ENCODE measurements around the gene FGD2. TPM values are rescaled to one million over a fixed set of nuclear protein-coding genes. Genes with fewer than 3 reads are reported as not detected.

FGD2 gene
- total and polyA plus RNA-seq, 2 of the 8 experiments (the other 6 are each of a cell fraction or from before 2014, with no cell fraction given), result 0.12 to 0.32 TPM

GRCh38 chr6:36980129-36980528, 25.3 kb upstream of the FGD2 start:
- no peak overlapping the region; the same call in 1 of the 2 replicates for H2AK5ac ChIP-seq (ENCODE audit: low read depth, low read length)
- no peak for FAIRE-seq
- H3K4me2 ChIP-seq (ENCODE audit: insufficient read depth in 1 of 2, low read depth in 2 of 2, low read length in 2 of 2), result no peak overlapping the region
- 93% methylated on average over 6 of the region's 6 CpGs; no CpG with 5 or more reads in 1 of the 2 experiments for WGBS, 2 experiments (ENCODE audit: extremely low coverage in 1 of 2, insufficient coverage in 1 of 2, insufficient read length in 1 of 2, insufficient replicate concordance in 2 of 2, low coverage in 1 of 2, low lambda C conversion rate in 2 of 2, missing lambda C conversion rate in 1 of 2)
- H2AFZ ChIP-seq (ENCODE audit: low read length), result no peak overlapping the region
- H3K4me3 ChIP-seq (ENCODE audit: extremely low read depth in 1 of 4, insufficient read depth in 2 of 4, low read depth in 3 of 4, low read length in 4 of 4), result no peak overlapping the region
- peaks cover 25 to 72% of the 10 kb centered on the region in 2 experiments for H3K79me2 ChIP-seq (ENCODE audit: control insufficient read depth in 1 of 2, insufficient read depth in 2 of 2, low read length in 2 of 2)
- H3K23me2 ChIP-seq (ENCODE audit: low read depth, low read length), result peaks cover 8% of the 10 kb centered on the region; the same call in 1 of the 2 replicates
- no peak overlapping the region for H3K18ac ChIP-seq (ENCODE audit: extremely low read depth, low read length)
- H3K27ac ChIP-seq (ENCODE audit: low read depth, low read length), result no peak overlapping the region; the same call in 1 of the 2 replicates
- no peak overlapping the region for H3K23ac ChIP-seq (ENCODE audit: insufficient read length)
- no peaks in the 10 kb centered on the region for H3K9me3 ChIP-seq (ENCODE audit: insufficient read depth in 2 of 2, low read depth in 1 of 2, low read length in 1 of 2)
- H2BK12ac ChIP-seq (ENCODE audit: low read depth, low read length), result no peak overlapping the region
- no peak overlapping the region for H4K5ac ChIP-seq (ENCODE audit: insufficient read length, low read depth, low read length)
- no peak overlapping the region for H3K9ac ChIP-seq (replicated peaks in 1 of 4; ENCODE audit: extremely low read depth in 1 of 4, low read depth in 3 of 4, low read length in 3 of 4)
- H3K79me1 ChIP-seq (ENCODE audit: low read depth, low read length), result peaks cover 14% of the 10 kb centered on the region
- H3K4me1 ChIP-seq (replicated peaks in 1 of 4; ENCODE audit: control insufficient read depth in 3 of 4, insufficient read depth in 4 of 4, low read length in 3 of 4), result peaks cover 10 to 18% (median 12%) of the 10 kb centered on the region in 4 experiments
- no peak for DNase-seq (ENCODE audit: low read depth in 1 of 2, low spot score in 2 of 2)
- H3K27me3 ChIP-seq (replicated peaks in 1 of 4; ENCODE audit: control insufficient read depth in 3 of 4, extremely low read depth in 1 of 4, insufficient read depth in 3 of 4, low read length in 3 of 4), result no peaks in the 10 kb centered on the region; a peak in 1 of 7 replicates
- H2BK20ac ChIP-seq (ENCODE audit: low read length), result no peak overlapping the region
- no peak overlapping the region for H4K91ac ChIP-seq (replicated peaks; ENCODE audit: insufficient read length, low read length)
- H3K14ac ChIP-seq (ENCODE audit: insufficient read length), result no peak overlapping the region
- H3K56ac ChIP-seq (replicated peaks; ENCODE audit: insufficient read length, low read depth, low read length), result no peak overlapping the region
- peaks cover 21 to 37% (median 29%) of the 10 kb centered on the region in 4 experiments for H3K36me3 ChIP-seq (ENCODE audit: control insufficient read depth in 2 of 4, insufficient read depth in 4 of 4, low read length in 3 of 4)
- TF ChIP-seq GTF2F1 (IDR thresholded peaks at IDR 0.05; ENCODE audit: borderline replicate concordance, low read depth, low read length) (no peak), POU5F1 (IDR thresholded peaks at IDR 0.05; ENCODE audit: low read depth, low read length) (no peak), MAX (IDR thresholded peaks at IDR 0.05) (no peak), ATF3 (IDR thresholded peaks at IDR 0.05; ENCODE audit: insufficient read depth, low read depth, low read length) (no peak), SAP30 (IDR thresholded peaks at IDR 0.05; ENCODE audit: insufficient read depth, insufficient replicate concordance, low read length) (no peak), NRF1 (IDR thresholded peaks at IDR 0.05; ENCODE audit: low read depth, low read length) (no peak), TAF1 (IDR thresholded peaks at IDR 0.05; ENCODE audit: low read depth, low read length) (no peak), JUN (IDR thresholded peaks at IDR 0.05; ENCODE audit: low read depth, low read length) (no peak)
- CTCF ChIA-PET (ENCODE audit: partially characterized antibody), result interaction anchor here (1.0 to 14.9 kb wide), 14 partner anchors 8 to 149 kb away, joined by 3 to 237 read pairs (median 4); no protein-coding TSS in a partner anchor
- peaks cover 37 to 57% of the 10 kb centered on the region in 2 experiments for H4K20me1 ChIP-seq (replicated peaks in 1 of 2; ENCODE audit: control insufficient read depth in 1 of 2, insufficient read depth in 2 of 2, low read length in 2 of 2)
- H2BK5ac ChIP-seq (ENCODE audit: low read depth, low read length), result no peak overlapping the region
- H2BK120ac ChIP-seq (replicated peaks; ENCODE audit: low read depth, low read length), result no peak overlapping the region
- POLR2A ChIA-PET (ENCODE audit: partially characterized antibody), result interaction anchor here (1.0 kb wide), 1 partner anchor 106 kb away, joined by 4 read pairs; the partner anchor contains the start of gene PPIL1
- H2BK15ac ChIP-seq (ENCODE audit: low read length), result no peak overlapping the region
- H3K4ac ChIP-seq (replicated peaks; ENCODE audit: insufficient read length, low read depth, low read length), result no peak overlapping the region
- no peak overlapping the region for H4K8ac ChIP-seq (ENCODE audit: extremely low read depth, insufficient read depth, low read length)

Measured in H1 (cell line).